Measurements from ENCODE around the gene CPOX.

GRCh38 chr3:98600412-98601095 lies 7.1 kb upstream of the CPOX start:
- TF ChIP-seq EP300 (IDR thresholded peaks at IDR 0.05) (no peak), POLR2A (IDR thresholded peaks at IDR 0.05) (no peak), CTCF (IDR thresholded peaks at IDR 0.05) (no peak)
